GM21367 (cell line): Measurements from ENCODE around the gene FASN.
"Not testable (repeated sequence)": the region's sequence is repeated elsewhere in the genome, so short reads cannot be mapped to it uniquely, and the experiment has no call there.

Experiments
- ATAC-seq: cut with Tn5 transposase; IDR thresholded peaks from one replicate; pipeline ENCODE4 v1.9.1; 2021; ENCODE audit not compliant: unreplicated experiment

The FASN gene

DNA sequence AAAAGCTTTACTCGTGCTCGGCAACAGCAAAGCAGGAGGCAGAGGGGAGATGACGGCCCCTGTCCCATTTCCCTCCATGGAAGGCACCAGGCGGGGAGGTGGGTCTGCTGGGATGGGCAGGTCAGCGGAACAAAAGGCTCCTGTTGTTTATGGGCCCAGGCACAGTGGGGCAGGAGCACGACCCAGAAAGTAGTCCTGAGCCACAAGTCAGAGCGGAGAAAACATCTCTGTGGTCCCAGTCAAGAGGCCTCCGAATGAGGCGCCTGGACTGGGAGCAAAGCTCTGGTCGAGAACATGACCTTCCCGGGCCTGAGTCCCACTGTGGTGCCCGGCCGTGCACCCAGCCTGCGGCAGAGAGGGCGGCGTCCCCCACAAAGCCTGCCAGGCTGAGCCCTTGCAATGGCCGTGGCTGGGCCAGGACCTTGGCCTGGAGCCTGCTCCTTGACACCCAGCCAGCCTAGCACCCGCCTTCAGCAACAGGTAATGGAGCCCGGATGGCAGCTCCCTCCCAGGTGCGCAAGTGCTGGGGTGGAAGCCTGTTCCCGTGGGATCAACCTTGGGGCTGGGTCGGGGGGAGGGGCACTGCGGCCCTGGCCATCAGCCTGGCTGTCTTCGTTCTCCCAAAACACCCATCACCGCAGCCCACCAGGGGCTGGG is 50.0 kb downstream of the FASN start:
- no peak for ATAC-seq

DNA sequence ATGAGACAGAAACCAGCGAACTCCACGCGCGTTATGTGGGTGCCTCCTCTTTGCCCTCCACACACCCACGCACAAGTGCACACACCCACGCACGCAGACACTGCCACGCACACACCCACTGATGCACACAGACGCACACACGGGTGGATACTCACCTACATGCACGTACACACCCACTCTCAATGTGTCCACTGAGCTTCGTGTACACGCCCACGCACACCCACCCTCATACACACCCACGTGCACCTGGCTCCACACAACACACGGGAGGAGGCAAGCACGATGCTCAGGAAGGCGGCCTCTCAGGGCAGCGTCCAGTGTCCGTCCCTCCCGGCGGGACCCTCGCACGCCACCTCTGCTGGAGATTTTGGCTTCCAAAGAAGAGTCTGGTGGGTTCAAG is 50.7 kb downstream of the FASN start:
- ATAC-seq, result no peak

DNA sequence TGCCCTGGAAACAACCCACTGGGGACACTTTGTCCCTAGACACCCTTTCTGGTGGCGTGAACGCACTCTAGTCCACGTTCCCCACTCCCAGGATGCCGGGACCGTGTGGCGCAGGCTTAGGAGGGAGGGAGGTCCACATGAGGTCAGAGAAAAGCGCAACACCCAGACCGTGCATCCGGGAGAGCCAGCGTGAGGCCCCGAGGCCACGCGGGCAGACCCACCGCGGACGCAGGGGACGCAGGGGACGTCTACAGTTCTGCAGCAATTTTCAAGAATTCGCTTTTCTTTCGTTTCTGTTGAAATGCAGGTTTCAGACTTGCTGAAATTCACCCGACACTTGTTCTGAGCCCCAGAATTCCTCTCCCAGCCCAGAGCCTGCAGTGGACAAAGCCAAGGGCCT is 51.1 kb downstream of the FASN start:
- no peak for ATAC-seq

DNA sequence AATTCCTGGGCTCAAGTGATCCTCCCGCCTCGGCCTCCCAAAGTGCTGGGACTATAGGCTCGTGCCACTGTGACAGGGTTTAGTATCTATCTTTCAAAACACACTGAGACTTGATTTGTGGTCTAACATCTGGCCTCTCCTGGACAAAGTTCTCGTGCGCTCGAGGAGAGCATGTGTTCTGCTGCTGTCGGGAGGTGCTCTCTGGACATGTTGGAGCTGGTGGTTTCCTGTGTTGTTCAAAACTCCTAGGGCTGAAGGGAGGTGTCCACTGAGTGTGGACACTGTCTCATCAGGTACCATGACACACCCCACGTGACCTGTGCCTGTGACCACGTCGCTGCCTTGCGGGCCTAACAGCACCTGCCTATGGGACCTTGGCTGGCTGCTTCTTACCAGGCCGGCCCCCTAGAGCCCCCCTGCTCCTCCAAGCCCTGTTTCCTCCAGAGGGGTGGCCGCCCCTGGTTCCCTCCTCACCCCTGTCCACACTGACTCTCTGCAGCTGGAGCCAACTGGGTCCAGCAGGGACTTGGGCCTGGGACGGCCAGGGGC is 52.0 kb downstream of the FASN start:
- ATAC-seq, result no peak

DNA sequence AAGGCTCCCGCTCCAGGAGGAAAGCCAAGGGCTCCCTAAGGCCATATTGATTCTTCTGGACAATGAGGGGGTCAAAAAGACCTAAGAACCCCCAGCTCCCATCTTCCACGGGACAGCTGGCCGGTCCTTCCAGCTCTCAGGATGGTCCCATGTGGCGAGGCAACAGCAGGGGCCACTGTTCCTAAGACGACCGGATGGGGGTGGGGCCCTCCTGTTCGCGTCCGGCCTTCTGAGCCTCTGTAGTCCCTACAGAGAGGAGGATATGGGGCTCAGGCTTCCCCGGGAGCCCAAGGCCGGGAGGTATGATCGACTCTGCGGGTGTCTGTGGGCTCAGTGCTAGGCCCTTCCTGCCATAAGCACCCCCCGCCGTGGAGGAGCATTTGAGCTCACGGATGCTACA is 54.5 kb downstream of the FASN start:
- no peak for ATAC-seq

DNA sequence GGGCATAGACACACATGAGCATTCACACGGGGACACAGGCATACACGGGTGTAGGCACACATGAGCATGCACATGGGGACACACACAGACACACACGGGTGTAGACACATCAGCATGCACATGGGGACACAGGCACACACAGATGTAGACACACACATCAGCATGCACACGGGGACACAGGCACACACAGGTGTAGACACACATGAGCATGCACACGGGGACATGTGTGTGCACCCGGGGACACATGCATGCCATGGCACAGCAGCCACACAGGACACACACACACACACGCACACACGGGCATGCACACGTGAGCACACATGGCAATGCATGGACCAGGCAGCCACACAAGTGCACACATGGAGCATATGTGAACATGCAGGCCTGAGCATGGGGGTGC is 55.4 kb downstream of the FASN start:
- no peak for ATAC-seq

DNA sequence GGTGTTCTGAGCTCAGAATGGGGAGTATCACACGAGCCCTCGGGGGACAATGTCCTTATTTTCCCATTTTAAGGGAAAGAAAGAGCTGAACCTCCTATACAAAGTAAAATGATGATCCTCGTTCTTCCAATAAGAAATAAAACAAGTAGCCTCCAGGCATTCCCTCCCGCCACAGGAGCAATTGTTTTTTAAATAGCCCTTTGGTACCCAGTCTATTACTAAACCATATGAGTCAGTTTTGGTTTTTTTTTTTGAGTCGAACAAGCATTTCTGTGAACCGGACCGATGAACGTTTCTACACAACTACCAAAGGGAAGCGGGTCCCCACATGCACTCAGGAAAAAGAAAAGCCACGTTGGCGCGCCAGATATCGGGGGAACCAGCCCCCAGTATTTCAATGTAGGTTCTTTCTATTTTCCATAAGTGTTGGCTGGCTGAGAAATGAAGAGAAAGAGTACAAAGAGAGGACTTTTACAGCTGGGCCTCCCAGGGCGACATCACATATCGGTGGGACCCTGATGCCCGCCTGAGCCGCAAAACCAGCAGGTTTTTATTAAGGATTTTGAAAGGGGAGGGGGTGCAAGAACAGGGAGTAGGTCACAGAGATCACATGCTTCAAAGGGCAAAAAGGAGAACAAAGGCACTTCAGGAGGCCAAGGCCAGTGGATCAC is 56.8 kb downstream of the FASN start:
- no peak for ATAC-seq

DNA sequence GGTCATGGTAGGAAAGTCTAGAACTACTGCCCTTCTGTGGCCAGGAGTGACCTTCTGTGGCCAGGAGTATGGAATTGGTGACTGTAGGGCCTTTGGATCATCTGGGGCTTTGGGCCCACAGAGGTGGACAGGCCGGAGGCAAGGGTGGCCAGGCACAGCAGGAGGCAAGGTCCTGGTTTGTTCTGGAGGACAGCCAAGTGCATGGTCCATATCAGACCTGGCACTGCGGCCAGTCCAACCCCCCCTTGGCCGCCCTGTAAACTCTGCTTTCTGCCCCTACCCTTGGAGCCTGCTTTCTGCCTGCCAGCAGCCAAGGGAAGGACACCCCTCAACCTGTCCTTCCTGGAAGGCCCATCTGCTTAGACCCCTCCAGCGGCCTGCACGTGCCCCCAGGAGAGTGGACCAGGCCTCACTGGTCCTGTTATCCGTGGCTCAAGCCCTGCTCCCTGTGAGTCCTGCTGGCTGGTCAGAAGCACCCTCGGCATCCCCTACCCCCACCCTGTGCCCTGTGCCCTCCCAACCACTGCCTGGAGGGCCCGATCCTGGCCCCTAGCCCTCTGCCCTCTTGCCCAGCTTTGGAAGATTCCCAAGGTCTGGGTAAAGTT is 58.2 kb downstream of the FASN start:
- ATAC-seq, result no peak

DNA sequence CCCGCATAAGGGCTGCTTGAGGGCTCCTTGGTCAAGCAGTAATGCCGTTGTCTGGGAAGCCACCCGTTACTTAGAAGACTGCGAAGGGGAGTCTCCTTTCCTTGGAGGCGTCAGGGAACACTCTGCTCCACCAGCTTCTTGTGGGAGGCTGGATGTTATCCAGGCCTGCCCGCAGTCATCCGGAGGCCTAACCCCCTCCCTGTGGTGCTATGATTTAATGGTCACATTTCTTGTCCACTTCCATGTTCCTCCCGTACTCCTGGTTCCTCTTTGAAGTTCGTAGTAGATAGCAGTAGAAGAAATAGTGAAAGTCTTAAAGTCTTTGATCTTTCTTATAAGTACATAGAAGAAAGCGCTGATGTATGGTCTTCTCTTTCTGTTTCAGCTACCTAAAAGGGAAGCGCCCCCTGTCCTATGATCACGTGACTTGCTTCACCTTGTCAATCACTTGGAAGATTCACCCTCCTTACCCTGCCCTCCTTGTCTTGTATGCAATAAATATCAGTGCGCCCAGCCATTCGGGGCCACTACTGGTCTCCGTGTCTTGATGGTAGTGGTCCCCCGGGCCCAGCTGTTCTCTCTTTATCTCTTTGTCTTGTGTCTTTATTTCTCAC is 59.1 kb downstream of the FASN start:
- not testable (repeated sequence) for ATAC-seq

DNA sequence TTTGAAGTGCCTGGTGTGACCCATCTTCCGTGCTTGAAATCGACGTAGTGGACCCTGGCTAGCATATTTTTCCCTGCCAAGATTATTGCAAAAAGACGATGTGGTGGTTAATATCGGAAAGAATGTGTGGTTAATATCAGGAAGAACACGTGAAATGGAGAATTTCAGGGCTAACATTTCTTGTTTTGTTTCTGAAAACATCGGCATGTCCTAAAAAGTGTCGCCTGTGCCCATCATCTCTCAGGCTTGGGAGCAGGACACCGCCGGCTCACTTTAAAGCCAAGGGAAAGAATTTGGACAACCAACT is 60.2 kb downstream of the FASN start:
- no peak for ATAC-seq

DNA sequence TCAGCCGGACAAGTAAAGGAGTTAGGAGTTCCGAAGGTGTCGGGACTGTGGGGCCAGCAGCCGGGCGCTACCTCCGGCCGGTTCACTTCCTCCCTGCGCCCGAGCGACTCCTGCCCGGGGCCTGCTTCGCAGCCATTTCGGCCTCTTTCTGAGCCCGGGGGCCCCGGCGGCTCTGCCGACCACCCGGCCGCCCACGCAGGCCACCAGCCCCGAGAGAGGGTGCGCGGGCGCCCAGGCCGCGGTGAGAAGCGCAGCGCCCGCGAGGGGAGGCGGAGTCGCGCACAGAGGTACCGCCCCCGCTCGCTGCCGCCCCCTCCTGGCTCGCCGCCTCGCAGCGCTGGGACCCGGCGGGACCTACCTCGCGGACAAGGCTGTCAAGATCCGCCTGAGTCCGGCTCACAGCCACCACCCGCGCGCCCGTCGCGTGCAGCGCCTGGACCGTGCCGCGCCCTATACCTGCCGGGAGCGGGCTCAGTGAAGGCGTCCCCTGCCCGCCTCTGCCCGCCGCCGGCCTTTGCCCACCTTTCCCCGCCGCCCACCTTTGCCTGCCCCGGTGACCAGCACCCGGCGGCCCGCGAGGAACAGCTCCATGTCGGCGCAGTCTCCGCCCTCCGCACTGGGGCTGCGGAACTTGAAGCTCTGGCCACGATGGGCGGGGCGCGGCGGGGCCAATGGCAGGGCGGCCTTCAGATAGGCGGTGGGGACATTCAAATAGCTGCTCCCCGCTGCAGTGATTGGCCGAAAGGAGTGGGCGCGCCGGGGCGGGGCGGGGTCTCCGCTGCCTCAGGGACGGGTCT is 60.7 kb downstream of the FASN start, which contains the start of gene DCXR:
DCXR (minus strand) TSS at position 606 of the 797 bp plus-strand sequence; CDS start at position 591, 15 bp downstream.
- ATAC-seq, result peak; percentile 83

DNA sequence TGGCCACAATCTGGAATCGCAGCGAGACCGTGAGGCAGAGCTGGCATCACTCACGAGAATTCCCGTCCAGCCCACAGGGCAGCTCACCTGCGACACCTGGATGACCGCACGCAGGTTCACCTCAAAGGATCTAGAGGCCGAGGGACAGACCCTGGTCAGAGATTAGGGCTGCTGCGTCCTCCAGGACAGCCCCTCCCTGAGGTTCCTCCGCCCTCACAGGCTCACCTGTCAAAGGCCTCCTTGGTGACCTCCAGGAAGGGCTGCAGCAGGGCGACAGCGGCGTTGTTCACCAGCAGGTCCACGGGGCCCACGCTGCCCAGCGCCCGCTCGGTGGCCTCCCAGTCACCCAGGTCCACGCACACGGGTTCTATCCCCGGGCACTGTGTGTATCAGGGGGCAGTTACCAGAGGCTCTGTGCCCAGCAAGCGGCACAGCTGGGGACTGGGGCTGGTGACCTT is 61.4 kb downstream of the FASN start:
- no peak for ATAC-seq

DNA sequence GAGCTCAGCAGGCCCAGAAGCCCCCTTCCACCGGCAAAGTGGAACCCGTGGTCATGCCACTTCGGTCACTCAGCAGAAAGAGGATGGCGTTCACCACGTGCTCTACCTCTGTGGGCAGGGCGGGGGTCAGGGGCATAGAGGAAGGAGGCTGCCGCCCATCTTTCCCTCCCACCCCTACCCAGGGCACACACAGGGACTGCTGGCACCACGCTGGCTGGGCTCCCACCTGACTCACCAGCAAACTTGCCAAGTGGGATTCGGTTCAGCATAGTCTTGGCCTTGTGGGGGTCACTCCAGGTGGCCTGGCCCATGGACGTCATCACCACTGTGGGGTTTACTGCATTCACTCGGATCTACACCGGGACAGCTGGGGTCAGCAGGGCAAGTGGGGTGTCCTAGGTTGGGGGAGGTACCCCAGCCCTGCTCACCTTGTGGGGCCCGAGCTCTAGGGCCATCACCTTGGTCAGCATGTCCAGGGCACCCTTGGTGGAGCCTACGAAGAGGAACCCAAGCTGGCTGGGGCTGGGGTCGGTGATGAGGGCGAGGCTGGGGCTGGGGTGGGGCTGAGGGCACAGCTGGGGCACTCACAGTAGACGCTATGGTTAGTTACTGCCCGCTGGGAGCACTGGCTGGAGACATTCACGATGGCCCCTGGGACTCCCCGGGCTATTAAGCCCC is 61.9 kb downstream of the FASN start:
- ATAC-seq, result no peak

DNA sequence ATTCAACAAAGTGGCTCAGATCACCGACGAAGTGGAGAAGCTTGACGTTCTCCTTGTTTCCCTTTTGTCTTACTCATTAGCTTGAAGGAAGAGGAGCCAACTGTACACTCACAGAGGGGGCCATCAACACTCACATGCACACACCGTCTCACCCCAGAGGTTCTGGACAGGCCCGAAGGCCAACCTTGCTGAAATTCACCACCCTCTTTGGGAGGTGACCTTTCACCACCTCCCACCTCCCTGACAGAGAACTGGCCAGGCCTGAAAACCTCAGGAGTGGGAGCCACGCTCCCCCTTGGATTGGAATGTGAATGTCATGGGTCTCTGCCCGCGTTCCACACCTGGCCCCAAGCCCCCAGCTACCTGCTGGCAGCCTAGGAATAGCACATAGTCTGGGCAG is 62.5 kb downstream of the FASN start:
- ATAC-seq, result no peak

DNA sequence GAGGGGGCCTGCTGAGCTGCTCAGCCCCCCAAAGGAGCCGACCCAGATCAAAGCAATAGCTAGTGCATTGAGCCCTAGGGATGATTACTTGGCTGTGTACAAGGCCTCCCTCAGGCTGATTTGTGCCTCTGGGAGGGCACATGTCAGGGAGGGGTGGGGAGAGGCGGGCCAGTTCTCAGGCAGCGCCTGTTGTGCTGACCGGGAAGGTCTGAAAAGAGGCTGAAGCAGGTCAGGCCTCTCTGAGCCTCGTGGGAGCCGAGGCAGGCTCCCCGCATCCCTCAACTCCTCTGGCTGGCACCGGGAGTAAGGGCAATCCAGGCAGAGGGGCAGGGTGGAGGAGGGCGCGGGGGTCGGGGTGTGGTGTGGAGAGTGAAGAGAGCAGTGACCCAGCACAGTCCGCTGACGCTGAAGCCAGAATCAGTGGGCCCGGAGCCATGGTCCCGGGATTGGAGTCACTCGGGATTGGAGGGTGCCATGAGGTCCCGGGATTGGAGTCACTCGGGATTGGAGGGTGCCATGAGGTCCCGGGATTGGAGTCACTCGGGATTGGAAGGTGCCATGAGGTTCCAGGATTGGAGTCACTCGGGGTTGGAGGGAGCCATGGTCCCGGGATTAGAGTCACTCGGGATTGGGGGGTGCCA is 63.5 kb downstream of the FASN start:
- no peak for ATAC-seq

DNA sequence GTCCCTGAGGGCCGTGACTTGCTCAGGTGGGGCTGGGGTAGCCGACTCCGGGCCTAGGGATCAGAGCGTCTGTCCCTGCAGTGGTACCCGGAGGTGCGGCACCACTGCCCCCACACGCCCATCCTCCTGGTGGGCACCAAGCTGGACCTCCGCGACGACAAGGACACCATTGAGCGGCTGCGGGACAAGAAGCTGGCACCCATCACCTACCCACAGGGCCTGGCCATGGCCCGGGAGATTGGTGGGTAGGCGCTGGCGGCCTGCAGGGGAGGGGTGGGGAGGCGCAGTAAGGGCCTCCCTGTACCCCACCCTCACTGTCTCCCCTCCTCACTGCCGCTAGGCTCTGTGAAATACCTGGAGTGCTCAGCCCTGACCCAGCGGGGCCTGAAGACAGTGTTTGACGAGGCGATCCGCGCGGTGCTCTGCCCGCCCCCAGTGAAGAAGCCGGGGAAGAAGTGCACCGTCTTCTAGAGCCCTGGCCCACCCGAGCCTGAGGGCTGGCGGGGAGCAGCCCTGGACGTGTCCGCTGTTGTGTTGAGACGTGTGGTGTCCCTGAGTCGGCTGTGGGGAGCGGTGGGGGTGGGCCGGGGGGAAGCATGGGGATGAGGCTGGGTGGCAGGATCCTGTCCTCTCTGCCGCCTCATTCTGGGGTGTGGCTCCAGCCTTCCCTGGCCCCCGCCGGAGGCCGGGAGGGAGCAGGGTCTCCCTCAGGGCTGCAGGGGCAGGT is 64.5 kb downstream of the FASN start:
- ATAC-seq, result no peak

DNA sequence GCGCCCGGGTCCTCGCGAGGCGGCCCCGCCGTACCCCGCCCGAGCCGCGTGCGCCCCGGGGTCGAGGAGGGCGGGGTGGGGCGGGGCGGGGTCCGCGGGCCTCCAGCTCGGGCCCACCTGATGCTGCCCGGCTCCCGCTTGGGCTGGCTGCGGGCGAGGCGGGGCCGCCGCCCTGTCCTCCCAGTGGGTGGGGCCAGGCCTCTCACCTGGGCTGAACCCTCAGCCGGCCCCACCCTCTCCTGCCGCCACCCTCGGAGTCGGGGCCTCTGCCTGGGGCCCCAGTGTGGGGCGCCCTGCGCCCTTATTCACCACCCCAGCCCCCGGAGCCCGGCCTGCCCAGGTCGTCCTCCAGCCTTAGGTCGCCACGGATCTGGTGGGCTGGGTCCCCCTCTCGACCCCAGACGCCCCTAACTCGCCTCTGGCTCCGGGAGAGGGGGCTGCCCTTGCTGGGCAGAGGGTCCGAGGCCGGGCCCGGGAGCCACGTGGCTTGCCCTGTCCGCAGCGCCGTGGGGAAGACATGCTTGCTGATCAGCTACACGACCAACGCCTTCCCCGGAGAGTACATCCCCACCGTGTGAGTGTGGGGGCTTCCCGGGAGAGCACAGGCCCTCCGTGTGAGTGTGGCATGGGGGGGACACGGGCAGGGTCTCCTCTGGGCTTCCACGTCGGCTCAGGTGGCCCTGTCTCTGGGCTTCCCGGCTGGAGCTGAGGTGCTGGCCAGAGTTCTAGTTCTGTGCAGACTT is 66.0 kb downstream of the FASN start:
- ATAC-seq, result no peak

DNA sequence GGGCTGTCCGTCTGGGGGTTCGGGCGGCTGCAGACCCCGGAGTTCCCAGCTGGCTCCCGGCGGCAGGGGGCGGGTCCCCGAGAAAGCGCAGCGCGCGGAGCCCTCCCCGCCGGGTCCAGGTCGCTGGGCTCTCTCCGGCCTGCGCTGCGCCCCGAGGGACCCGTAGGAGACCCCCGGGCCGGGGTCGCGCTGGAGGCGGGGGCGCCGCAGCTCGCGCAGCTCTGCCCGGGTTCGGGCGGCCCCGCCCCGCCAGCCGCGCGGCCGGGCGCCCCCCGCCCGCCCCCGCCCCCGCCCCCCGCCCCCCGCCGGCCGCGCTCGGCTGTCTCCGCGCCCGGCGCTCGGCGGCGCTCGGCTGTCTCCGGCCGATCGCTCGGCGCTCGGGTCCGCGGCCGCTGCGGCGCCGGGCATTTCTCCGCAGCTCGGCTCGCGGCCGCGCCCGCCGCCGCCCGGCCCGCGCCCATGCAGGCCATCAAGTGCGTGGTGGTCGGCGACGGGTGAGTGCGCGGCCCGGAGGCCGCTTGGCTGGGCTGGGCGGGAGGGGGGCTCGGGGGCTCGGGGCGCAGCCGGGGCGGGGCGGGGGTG is 66.6 kb downstream of the FASN start, which contains the start of gene RAC3:
RAC3 (plus strand) TSS at position 376 of the 582 bp plus-strand sequence; CDS start at position 460, 84 bp downstream.
- no peak for ATAC-seq
